Measurements from ENCODE around the gene FRAS1. TPM values are rescaled to one million over a fixed set of nuclear protein-coding genes. Genes with fewer than 3 reads are reported as not detected.

The FRAS1 gene
- polyA plus RNA-seq, 2 of the 4 experiments (the other 2 are of a cell fraction) = 2.3 to 5.8 TPM

DNA sequence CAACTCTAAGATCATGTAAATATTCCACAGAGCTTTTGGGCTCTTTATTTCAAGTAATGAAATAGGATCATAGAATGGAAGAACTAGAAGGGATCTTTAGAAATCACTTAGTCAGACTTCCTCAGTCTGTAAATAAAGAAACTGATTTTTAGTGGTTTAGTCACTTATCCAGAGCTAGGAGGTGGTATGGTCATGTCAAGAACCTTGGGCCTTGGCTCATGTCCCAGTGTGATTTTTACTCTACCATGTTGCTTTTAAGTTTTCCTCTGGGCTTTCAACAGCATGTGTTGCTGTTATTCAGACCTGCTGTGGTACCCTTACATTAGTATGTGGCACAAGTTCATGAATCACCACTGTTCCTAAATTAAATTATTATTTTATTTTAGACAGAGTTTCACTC, 184.9 kb downstream of the FRAS1 start:
- FAIRE-seq = no peak
- DNase-seq (ENCODE audit: low read depth in 1 of 2, low spot score in 1 of 2) = no peak
- Histone ChIP-seq H3K27ac (no peak overlapping the region), H3K4me1 (no peaks in the 10 kb centered on the region), H3K4me2 (no peak overlapping the region), H3K9me3 (no peaks in the 10 kb centered on the region), H3K4me3 (no peak overlapping the region)
- POLR2A ChIA-PET = no interaction called here
- no peak for ATAC-seq
- CTCF ChIA-PET = interaction anchor here (0.8 kb wide), 1 partner anchor 183 kb away, joined by 3 read pairs; no protein-coding TSS in a partner anchor
- no peak for TF ChIP-seq HEYL (CRISPR knock-in tag; IDR thresholded peaks at IDR 0.05)
- TF ChIP-seq KDM5A (IDR thresholded peaks at IDR 0.05) = no peak
- TF ChIP-seq CHD2 (IDR thresholded peaks at IDR 0.05; ENCODE audit: low read length, partially characterized antibody) = no peak
- TF ChIP-seq FOXS1 (CRISPR knock-in tag; IDR thresholded peaks at IDR 0.05) = no peak
- TF ChIP-seq MYC (IDR thresholded peaks at IDR 0.05; ENCODE audit: borderline replicate concordance, low read length) = no peak
- TF ChIP-seq NR3C1 (IDR thresholded peaks at IDR 0.05) = no peak
- TF ChIP-seq, protein P1, sequence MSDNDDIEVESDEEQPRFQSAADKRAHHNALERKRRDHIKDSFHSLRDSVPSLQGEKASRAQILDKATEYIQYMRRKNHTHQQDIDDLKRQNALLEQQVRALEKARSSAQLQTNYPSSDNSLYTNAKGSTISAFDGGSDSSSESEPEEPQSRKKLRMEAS (IDR thresholded peaks at IDR 0.05) = no peak
- no peak for TF ChIP-seq JUNB (IDR thresholded peaks at IDR 0.05)
- no peak for TF ChIP-seq HDAC2 (IDR thresholded peaks at IDR 0.05)
- no peak for TF ChIP-seq FOSB (CRISPR knock-in tag; IDR thresholded peaks at IDR 0.05)
- TF ChIP-seq ZC3H11A (IDR thresholded peaks at IDR 0.05) = no peak
- TF ChIP-seq, protein P2, sequence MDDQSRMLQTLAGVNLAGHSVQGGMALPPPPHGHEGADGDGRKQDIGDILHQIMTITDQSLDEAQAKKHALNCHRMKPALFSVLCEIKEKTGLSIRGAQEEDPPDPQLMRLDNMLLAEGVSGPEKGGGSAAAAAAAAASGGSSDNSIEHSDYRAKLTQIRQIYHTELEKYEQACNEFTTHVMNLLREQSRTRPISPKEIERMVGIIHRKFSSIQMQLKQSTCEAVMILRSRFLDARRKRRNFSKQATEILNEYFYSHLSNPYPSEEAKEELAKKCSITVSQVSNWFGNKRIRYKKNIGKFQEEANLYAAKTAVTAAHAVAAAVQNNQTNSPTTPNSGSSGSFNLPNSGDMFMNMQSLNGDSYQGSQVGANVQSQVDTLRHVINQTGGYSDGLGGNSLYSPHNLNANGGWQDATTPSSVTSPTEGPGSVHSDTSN (IDR thresholded peaks at IDR 0.05) = no peak
- TF ChIP-seq, protein P3, sequence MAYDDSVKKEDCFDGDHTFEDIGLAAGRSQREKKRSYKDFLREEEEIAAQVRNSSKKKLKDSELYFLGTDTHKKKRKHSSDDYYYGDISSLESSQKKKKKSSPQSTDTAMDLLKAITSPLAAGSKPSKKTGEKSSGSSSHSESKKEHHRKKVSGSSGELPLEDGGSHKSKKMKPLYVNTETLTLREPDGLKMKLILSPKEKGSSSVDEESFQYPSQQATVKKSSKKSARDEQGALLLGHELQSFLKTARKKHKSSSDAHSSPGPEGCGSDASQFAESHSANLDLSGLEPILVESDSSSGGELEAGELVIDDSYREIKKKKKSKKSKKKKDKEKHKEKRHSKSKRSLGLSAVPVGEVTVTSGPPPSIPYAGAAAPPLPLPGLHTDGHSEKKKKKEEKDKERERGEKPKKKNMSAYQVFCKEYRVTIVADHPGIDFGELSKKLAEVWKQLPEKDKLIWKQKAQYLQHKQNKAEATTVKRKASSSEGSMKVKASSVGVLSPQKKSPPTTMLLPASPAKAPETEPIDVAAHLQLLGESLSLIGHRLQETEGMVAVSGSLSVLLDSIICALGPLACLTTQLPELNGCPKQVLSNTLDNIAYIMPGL (CRISPR knock-in tag; IDR thresholded peaks at IDR 0.05; ENCODE audit: borderline replicate concordance) = no peak

DNA sequence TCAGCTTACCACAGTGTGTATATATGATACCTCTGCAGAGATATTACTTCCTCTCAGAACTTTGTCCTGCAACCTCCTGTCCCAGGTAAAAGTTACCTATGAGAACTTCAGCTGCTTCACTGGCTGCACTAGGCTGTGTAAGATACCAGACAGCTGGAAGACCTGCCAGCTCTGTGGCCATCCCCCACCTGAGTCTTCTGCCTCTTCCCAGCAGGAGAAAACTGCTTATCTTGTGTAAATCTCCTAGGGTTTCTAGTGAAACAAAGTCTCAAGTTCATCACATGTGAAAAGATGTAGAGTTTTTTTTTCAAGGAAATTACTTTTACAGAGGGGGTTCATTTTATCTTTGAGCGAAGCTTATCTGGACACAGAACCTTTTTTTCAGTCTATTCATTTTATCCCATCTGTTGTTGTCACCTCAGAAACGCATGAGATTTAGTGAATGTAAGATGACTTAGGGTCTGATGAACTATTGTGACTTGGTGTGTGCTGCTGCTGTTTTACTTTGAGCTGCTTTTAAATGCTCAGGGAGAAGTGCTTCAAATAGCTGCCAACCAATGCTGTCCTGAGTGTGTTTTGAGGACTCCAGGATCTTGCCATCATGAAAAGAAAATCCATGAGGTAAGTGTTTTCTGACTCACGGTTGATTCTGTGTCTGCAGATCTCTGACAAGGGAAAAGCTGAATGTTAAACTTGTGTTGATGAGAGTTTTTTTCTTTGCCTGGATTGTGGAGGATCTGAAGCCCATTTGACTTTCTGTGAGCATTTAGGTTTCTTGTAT, 187.8 kb downstream of the FRAS1 start:
- FAIRE-seq = no peak
- TF ChIP-seq, protein P4, sequence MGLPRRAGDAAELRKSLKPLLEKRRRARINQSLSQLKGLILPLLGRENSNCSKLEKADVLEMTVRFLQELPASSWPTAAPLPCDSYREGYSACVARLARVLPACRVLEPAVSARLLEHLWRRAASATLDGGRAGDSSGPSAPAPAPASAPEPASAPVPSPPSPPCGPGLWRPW (IDR thresholded peaks at IDR 0.05) = no peak
- TF ChIP-seq CBX2 (IDR thresholded peaks at IDR 0.05; ENCODE audit: borderline replicate concordance, low read depth) = no peak
- TF ChIP-seq, protein P5, sequence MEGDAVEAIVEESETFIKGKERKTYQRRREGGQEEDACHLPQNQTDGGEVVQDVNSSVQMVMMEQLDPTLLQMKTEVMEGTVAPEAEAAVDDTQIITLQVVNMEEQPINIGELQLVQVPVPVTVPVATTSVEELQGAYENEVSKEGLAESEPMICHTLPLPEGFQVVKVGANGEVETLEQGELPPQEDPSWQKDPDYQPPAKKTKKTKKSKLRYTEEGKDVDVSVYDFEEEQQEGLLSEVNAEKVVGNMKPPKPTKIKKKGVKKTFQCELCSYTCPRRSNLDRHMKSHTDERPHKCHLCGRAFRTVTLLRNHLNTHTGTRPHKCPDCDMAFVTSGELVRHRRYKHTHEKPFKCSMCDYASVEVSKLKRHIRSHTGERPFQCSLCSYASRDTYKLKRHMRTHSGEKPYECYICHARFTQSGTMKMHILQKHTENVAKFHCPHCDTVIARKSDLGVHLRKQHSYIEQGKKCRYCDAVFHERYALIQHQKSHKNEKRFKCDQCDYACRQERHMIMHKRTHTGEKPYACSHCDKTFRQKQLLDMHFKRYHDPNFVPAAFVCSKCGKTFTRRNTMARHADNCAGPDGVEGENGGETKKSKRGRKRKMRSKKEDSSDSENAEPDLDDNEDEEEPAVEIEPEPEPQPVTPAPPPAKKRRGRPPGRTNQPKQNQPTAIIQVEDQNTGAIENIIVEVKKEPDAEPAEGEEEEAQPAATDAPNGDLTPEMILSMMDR (IDR thresholded peaks at IDR 0.05) = no peak
- no peak for TF ChIP-seq KDM5A (IDR thresholded peaks at IDR 0.05)
- TF ChIP-seq, protein P6, sequence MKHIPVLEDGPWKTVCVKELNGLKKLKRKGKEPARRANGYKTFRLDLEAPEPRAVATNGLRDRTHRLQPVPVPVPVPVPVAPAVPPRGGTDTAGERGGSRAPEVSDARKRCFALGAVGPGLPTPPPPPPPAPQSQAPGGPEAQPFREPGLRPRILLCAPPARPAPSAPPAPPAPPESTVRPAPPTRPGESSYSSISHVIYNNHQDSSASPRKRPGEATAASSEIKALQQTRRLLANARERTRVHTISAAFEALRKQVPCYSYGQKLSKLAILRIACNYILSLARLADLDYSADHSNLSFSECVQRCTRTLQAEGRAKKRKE (CRISPR knock-in tag; IDR thresholded peaks at IDR 0.05; ENCODE audit: low read depth) = no peak
- TF ChIP-seq POLR2A (IDR thresholded peaks at IDR 0.05; ENCODE audit: low read length) = no peak
- no peak for TF ChIP-seq HEYL (CRISPR knock-in tag; IDR thresholded peaks at IDR 0.05)
- TF ChIP-seq CBX8 (IDR thresholded peaks at IDR 0.05) = no peak
- no peak for TF ChIP-seq EHMT2 (IDR thresholded peaks at IDR 0.05; ENCODE audit: low read depth)
- TF ChIP-seq BHLHE40 (IDR thresholded peaks at IDR 0.05; ENCODE audit: low read depth, low read length) = no peak
- TF ChIP-seq, protein P7, sequence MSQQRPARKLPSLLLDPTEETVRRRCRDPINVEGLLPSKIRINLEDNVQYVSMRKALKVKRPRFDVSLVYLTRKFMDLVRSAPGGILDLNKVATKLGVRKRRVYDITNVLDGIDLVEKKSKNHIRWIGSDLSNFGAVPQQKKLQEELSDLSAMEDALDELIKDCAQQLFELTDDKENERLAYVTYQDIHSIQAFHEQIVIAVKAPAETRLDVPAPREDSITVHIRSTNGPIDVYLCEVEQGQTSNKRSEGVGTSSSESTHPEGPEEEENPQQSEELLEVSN (IDR thresholded peaks at IDR 0.05; ENCODE audit: borderline replicate concordance, low read depth) = no peak
- no peak for TF ChIP-seq MYC (IDR thresholded peaks at IDR 0.05; ENCODE audit: borderline replicate concordance, low read length)
- ChIA-PET POLR2A (no interaction called here), CTCF (no interaction called here)
- H3K4me3 ChIP-seq = no peak overlapping the region
- H3K27ac ChIP-seq = no peak overlapping the region
- no peak for DNase-seq (ENCODE audit: low read depth in 1 of 2, low spot score in 1 of 2)
- WGBS (ENCODE audit: missing lambda C conversion rate) = 58% methylated on average over 3 of the region's 3 CpGs
- ATAC-seq = no peak
- no peak overlapping the region for H3K4me2 ChIP-seq
- H3K4me1 ChIP-seq = no peaks in the 10 kb centered on the region
- H3K9me3 ChIP-seq = no peaks in the 10 kb centered on the region
